AG09319 (cell line): ENCODE results near the gene BDH1.
A peak's percentile ranks its signal among the peaks of the same experiment; 100 is the strongest.

Experiments used
- DNase-seq: peaks from one replicate; pipeline ENCODE4 v3.0.0-alpha.2; 2010; ENCODE audit warnings: low read depth; ENCODE audit errors: extremely low read depth
- TF ChIP-seq, protein P1 (sequence below): IDR thresholded peaks from 2 replicates; pipeline ENCODE4 v1.5.1; 2011; ENCODE audit warnings: low read depth, mild to moderate bottlenecking, inconsistent platforms, low read length, moderate library complexity

Gene BDH1

DNA sequence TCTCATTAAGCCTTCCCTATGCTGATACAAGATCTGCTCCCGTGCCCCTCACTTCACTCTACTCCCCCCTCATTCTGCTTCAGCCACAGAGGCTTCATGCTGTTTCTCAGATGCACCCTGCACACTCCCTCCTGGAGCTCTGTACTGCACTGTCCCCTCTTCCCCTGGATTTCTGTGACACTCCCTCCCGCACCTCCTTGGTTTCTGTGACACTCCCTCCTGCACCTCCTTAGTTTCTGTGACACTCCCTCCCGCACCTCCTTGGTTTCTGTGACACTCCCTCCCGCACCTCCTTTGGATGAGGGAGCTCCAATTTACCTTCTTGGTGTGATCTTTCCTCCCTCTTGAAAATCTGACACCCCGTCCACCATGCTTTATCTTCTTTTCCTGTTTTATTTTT lies 28.2 kb downstream of the BDH1 start:
- TF ChIP-seq, protein P1, sequence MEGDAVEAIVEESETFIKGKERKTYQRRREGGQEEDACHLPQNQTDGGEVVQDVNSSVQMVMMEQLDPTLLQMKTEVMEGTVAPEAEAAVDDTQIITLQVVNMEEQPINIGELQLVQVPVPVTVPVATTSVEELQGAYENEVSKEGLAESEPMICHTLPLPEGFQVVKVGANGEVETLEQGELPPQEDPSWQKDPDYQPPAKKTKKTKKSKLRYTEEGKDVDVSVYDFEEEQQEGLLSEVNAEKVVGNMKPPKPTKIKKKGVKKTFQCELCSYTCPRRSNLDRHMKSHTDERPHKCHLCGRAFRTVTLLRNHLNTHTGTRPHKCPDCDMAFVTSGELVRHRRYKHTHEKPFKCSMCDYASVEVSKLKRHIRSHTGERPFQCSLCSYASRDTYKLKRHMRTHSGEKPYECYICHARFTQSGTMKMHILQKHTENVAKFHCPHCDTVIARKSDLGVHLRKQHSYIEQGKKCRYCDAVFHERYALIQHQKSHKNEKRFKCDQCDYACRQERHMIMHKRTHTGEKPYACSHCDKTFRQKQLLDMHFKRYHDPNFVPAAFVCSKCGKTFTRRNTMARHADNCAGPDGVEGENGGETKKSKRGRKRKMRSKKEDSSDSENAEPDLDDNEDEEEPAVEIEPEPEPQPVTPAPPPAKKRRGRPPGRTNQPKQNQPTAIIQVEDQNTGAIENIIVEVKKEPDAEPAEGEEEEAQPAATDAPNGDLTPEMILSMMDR: no peak
- DNase-seq: no peak

DNA sequence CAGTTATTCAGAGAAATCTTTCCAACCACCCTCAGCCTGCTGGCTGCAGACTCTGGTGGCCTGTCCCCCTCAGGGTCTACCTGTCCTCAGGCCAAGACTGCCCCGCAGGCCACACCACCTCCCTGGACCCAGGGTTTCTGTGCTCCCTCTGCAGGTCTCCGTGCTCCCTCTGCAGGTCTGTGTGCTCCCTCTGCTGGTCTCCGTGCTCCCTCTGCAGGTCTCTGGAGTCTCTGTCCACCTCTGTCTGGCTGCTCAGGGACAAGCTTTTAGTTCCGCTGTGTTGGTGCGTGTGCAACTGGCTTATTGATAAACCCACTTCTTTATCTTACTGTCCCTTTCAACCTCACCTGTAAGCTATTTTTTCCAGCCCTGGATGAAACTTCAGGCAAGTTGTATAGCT lies 30.1 kb downstream of the BDH1 start:
- DNase-seq: no peak
- TF ChIP-seq, protein P1: no peak

DNA sequence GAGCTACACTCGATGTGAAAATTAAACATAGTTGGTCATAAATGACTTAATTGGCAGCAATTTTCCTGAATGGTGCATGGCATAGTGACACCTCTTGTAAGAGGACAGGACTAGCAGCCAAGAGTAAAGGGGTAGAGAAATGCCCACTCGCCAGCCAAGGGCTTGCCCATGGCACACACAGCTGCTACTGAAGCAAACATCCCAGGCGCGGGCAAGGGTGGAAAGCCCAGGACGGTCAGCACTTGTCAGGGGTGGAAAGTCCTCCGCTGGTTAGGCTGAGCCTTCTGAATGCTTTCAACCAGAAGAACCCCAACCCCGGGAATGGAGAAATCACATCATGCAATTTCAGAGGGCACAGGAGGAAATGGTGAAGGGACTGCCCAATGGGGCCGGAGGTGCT lies 31.6 kb downstream of the BDH1 start:
- no peak for DNase-seq
- TF ChIP-seq, protein P1: no peak

DNA sequence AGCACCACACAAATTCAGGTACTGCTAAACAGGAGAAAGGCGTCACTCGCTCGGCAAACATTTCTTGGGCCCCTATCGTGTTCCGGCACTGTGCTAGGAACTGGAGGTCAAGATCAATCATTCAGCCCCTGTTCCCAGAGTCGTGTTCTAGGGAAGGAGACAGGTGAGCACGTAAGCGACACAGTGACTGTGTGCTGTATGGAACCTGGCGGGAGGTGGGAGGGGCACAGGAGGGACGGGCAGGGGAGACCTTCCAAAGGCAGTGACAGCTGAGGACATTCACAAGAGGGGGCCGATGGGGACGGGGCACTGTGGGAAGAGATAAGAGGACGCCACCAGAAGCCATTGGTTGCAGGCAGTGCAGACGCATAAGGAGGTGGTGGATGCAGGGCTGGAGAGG lies 32.2 kb downstream of the BDH1 start:
- TF ChIP-seq, protein P1: no peak
- no peak for DNase-seq

DNA sequence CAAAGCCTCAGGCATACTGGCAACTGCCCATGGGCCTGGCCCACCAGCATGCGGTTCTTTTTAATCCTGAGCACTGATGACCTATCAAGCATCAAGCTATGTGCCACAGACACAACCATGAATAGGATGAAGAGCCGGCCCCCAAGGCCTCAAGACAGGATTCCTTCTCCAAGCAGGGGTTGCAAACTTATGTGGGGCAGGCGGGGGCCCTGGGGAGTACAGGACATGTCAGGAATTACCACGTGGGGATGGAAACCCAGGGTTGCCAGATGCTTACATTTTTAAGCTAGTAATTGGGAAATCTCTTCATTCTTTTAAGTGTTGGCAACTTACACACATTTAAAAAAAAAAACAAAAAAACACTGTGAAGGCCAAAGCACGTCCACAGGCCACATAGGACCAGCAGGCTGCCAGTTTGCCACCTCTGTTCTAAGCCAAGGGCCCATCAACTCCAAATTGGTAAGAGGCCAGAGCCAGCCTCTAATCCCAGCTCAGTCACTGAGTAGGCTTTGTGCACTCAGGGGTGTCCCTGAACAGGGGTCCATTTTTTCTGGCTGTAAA lies 32.8 kb downstream of the BDH1 start:
- peak; percentile 52 for DNase-seq
- TF ChIP-seq, protein P1: no peak

DNA sequence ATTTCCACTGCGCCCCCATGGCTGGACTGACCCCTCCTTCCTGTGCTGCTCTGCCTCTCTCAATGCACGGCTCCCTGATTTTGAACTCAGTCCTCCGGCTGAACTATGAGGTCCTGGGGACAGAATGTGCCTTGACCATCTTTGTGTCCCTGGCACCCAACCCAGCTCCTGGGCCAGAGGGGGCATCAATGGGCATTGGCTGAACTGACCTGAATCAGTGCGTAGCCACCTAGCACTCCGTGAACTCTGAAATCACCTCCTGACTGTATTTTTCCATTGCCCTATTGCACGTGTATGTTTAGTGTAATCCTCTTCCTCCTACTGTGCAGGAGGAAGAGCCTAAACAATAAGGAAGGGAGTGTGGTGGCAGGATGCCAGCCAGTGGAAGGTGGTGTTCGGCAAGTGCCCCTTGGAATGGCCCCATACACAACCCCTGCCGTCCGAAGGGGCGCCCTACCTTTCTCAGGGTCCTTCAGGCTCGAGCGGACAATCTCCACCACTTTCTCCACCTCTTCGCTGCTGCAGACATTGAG lies 33.5 kb downstream of the BDH1 start:
- DNase-seq: no peak
- TF ChIP-seq, protein P1: no peak

DNA sequence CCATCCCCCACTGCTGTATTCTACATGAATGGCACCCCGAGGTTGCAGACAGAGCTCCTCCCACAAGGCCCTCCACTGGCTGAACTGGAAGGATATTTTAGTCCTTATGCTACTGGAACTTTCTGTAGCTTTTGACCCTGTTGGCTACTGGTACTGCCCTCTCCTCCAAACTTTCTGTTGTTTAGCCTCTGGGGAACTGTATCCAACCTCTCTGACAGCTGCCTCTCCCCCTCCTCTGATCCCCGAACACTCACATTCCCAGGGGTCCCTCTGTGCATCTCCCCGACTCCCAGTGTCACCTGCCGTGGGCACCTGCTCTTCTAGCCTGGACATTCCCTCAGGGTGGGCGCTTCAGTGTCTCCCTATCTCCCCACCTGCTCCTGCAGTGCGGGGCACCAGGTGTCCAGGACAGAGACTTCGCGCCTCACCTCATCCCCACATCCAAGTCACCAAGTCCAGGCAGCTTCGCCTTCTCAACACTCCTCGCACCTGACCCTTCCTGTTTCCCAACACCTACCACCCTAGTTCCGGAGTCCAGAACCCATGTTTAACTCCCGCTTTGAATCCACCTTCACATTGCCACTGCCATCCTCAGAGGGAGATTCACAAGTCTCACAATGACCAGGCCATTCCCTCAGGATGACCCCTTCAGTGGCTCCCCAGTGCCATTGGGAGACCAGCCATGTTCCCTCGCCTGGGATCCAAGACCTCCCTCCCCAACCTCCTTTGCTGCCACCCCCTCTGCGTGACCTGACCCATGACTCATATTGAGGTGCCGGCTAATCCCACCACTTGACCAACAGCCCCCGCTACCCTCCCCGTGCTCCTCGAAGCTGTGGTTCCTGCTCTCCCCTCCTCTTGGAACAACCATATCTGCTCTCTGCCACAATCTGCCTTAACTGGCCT lies 34.2 kb downstream of the BDH1 start:
- TF ChIP-seq, protein P1: no peak
- DNase-seq: no peak
